Endothelial cell (in vitro differentiated cells): Measurements from ENCODE around the gene MVK. TPM values are rescaled to one million over a fixed set of nuclear protein-coding genes. Genes with fewer than 3 reads are reported as not detected.

Source experiments
- DNase-seq: peaks from one replicate; pipeline ENCODE4 v3.0.0; 2021; ENCODE audit warnings: low spot score
- H3K27ac Mint-ChIP-seq: one replicate; pipeline ENCODE4 v1.8.0; 2021; ENCODE audit warnings: mixed read lengths, inconsistent platforms; ENCODE audit not compliant: unreplicated experiment
- H3K27me3 Mint-ChIP-seq: one replicate; pipeline ENCODE4 v1.8.0; 2021; ENCODE audit warnings: mild to moderate bottlenecking, moderate library complexity, mixed read lengths, inconsistent platforms; ENCODE audit not compliant: unreplicated experiment
- H3K36me3 Mint-ChIP-seq: one replicate; pipeline ENCODE4 v1.8.0; 2021; ENCODE audit warnings: mild to moderate bottlenecking, low read depth, mixed read lengths, inconsistent platforms; ENCODE audit not compliant: unreplicated experiment
- H3K4me1 Mint-ChIP-seq: one replicate; pipeline ENCODE4 v1.8.0; 2021; ENCODE audit warnings: mild to moderate bottlenecking, mixed read lengths, inconsistent platforms; ENCODE audit not compliant: unreplicated experiment
- H3K4me3 Mint-ChIP-seq: one replicate; pipeline ENCODE4 v1.8.0; 2021; ENCODE audit warnings: mild to moderate bottlenecking, mixed read lengths, inconsistent platforms; ENCODE audit not compliant: unreplicated experiment
- H3K9me3 Mint-ChIP-seq: one replicate; pipeline ENCODE4 v1.8.0; 2021; ENCODE audit warnings: mixed read lengths, inconsistent platforms; ENCODE audit not compliant: unreplicated experiment
- total RNA-seq: library from RNA; stranded (reverse); fragmentation: NEBNext Ultra II Directional; extraction: Animal tissue kit (Norgen Biotek cat#: 25700); gene quantifications from one replicate; pipeline ENCODE4 v1.2.1, GENCODE V29; 2021; ENCODE audit not compliant: unreplicated experiment
- TF ChIP-seq, protein P1 (sequence below): fragments of 200-600 bp; sonication (generic); IDR thresholded peaks from one replicate; pipeline ENCODE4 v1.5.0; 2021; ENCODE audit warnings: antibody characterized with exemption; ENCODE audit not compliant: unreplicated experiment

Gene MVK
- total RNA-seq, 1 donor from 2014 or later, result 40.7 TPM

DNA sequence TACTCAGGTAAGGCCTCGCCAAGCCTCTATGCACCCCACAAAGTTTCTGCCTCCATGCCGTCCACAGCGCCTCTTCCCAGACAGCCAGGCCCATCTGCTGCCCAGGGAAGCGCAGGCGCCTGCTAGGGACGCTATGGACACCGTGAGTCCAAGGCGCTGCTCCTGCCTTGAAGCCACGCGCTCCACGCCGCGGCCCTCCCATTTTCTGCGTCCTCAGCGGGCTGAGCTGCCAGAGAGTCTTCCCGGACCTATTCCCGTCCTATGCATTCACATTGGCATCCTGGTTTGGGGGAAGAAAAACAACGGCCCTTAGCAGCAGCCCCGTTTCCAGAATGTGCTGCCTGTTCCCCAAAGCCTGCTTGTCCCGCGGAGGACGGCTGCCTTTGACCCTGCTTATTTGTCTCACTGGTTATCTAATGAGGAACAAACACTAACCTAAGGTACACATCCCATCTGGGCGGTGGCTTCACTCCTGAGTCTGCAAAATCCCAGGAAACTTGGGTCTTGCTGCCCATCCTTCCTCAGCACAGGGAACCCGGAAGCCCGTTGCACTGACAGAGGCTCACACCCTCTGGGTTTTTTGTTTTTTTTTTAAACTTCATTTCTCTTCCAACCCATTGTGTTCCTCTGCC, 38.2 kb upstream of the MVK start:
- no peak for DNase-seq
- Mint-ChIP-seq H3K27me3 (peaks cover 4% of the 10 kb centered on the region), H3K27ac (no peak overlapping the region), H3K36me3 (peaks cover 28% of the 10 kb centered on the region), H3K9me3 (no peaks in the 10 kb centered on the region), H3K4me1 (no peaks in the 10 kb centered on the region), H3K4me3 (no peak overlapping the region)
- TF ChIP-seq, protein P1, sequence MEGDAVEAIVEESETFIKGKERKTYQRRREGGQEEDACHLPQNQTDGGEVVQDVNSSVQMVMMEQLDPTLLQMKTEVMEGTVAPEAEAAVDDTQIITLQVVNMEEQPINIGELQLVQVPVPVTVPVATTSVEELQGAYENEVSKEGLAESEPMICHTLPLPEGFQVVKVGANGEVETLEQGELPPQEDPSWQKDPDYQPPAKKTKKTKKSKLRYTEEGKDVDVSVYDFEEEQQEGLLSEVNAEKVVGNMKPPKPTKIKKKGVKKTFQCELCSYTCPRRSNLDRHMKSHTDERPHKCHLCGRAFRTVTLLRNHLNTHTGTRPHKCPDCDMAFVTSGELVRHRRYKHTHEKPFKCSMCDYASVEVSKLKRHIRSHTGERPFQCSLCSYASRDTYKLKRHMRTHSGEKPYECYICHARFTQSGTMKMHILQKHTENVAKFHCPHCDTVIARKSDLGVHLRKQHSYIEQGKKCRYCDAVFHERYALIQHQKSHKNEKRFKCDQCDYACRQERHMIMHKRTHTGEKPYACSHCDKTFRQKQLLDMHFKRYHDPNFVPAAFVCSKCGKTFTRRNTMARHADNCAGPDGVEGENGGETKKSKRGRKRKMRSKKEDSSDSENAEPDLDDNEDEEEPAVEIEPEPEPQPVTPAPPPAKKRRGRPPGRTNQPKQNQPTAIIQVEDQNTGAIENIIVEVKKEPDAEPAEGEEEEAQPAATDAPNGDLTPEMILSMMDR, result no peak

DNA sequence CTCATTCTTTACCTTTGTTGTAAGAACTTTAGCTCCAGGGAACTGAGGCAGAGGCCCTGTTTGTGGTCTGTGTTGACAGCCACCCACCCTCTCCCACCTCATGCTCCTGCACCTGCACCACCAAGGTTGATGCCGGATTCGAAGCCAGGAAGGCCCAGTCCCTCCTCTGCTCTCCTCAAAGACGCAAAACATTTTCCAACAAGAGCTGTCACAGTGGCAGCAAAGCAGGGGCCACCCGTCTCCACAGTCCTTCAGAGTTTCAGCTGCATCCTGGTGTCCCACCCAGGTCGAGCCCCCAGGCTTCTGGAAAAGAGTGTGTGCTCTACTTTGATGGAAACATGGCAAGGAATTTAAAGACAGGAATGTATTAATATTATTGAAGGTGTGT, 37.7 kb upstream of the MVK start:
- DNase-seq, result no peak
- TF ChIP-seq, protein P1, result no peak
- Mint-ChIP-seq H3K9me3 (no peaks in the 10 kb centered on the region), H3K4me1 (no peaks in the 10 kb centered on the region), H3K36me3 (peaks cover 25% of the 10 kb centered on the region), H3K27me3 (peaks cover 3% of the 10 kb centered on the region), H3K27ac (no peak overlapping the region), H3K4me3 (no peak overlapping the region)

DNA sequence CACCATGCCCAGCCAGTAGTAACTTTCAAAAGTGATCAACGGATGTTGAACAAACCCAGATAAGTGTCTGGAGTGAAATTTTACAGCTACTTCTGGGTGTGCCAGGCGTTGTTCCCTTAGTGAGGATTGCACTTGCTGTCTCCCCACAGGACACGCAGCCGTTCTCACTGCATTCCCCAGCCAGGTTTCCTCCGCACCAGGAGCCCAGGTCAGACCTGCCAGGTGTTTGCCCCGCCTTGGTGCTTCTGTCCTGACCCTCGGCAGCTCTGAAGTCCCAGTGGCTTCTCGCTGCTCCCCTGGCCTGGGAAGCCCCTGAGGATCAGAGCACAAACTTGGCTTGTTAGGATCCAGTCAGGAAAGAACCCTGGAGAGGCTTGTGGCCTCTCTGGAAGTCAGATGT, 36.5 kb upstream of the MVK start:
- H3K4me3 Mint-ChIP-seq, result no peak overlapping the region
- no peaks in the 10 kb centered on the region for H3K9me3 Mint-ChIP-seq
- peaks cover 5% of the 10 kb centered on the region for H3K27me3 Mint-ChIP-seq
- H3K36me3 Mint-ChIP-seq, result peaks cover 20% of the 10 kb centered on the region
- H3K27ac Mint-ChIP-seq, result no peak overlapping the region
- DNase-seq, result no peak
- H3K4me1 Mint-ChIP-seq, result no peaks in the 10 kb centered on the region
- TF ChIP-seq, protein P1, result no peak

DNA sequence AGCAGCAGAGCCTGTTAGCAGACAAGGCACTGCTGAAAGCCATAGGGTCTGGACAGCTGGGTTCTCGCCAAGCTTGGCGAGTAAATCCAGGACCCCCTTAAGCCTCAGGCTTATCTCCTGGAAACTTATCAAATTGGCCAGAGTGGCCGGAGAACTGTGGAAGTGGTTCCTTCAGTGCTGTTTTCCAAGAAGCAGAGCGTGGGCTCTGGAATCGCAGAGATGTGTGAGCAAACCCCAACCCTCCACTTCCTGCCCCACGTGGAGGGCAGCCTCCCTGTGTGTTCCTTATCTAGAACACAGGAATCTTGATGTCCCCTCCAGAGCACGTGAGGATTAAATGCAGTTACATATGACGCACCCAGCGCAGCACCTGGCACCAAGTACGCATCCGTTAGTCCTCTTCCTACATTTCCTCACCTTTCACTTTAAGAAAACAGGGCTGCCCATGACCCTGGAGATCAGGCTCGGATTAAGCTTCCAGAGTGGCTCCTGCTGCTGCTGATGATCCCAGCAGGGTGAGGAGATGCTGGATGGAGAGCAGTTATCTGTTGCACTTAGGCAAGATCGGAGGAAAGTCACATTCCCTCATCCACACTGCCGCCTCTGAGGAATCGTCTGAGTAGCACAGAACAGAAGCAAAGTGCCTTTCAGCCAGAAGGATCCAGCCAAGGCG, 35.3 kb upstream of the MVK start:
- H3K9me3 Mint-ChIP-seq, result no peaks in the 10 kb centered on the region

DNA sequence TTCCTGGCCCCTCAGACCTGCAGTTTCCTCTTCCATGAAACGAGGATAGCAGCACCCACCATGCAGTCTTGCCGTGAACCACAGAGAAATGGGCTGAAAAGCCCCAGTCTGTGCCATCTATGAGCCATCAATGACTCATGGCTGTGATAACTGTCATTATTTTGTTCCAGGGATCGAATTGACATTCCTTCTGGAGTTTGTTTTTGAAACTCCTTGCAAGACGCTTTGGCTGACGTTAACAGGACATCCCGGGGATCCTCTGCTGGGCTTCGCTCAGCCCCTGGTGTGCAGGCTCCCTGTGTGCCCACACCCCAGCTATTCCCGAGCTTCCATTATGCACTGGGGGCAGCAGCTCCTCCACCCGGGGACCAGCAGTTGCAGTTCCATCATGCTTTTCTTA, 34.1 kb upstream of the MVK start:
- no peak overlapping the region for H3K4me3 Mint-ChIP-seq
- H3K27me3 Mint-ChIP-seq, result peaks cover 2% of the 10 kb centered on the region
- peaks cover 14% of the 10 kb centered on the region for H3K36me3 Mint-ChIP-seq
- no peak overlapping the region for H3K27ac Mint-ChIP-seq
- H3K9me3 Mint-ChIP-seq, result no peaks in the 10 kb centered on the region
- DNase-seq, result no peak
- peaks cover under 1% of the 10 kb centered on the region for H3K4me1 Mint-ChIP-seq
- TF ChIP-seq, protein P1, result no peak

More for the DNA sequence above, 35.3 kb upstream of the MVK start:
- Mint-ChIP-seq H3K27me3 (peaks cover 2% of the 10 kb centered on the region), H3K4me3 (no peak overlapping the region), H3K27ac (no peak overlapping the region), H3K4me1 (no peaks in the 10 kb centered on the region), H3K36me3 (peaks cover 17% of the 10 kb centered on the region)
- no peak for DNase-seq
- TF ChIP-seq, protein P1, result no peak
